Measurements from ENCODE around the gene KRR1. TPM values are rescaled to one million over a fixed set of nuclear protein-coding genes. Genes with fewer than 3 reads are reported as not detected.

KRR1 gene
- total and polyA plus RNA-seq, 2 of the 13 experiments (the other 11 are each of a cell fraction or from before 2014, with no cell fraction given) = 19.3 to 103 TPM

DNA sequence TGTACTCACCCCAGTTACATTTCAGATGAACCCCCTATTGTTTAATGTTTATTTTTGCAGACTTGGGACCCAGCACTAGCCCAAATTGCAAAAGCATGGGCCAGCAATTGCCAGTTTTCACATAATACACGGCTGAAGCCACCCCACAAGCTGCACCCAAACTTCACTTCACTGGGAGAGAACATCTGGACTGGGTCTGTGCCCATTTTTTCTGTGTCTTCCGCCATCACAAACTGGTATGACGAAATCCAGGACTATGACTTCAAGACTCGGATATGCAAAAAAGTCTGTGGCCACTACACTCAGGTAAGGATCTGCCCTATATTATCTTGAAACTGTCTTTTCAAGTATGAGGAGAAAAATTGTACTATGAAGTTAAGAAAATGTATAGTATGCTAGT lies 29.6 kb downstream of the KRR1 start:
- H3K4me3 ChIP-seq (replicated peaks in 1 of 3; ENCODE audit: insufficient read depth in 1 of 3, low read depth in 2 of 3, low read length in 3 of 3) = no peak overlapping the region; a peak in 1 of 6 replicates
- no peak for DNase-seq (ENCODE audit: low spot score)
- no peaks in the 10 kb centered on the region for H3K27me3 ChIP-seq (ENCODE audit: control insufficient read depth in 1 of 2, insufficient read depth in 2 of 2, low read length in 2 of 2)
- 76% methylated on average over 4 of the region's 4 CpGs for WGBS (ENCODE audit: low lambda C conversion rate)
- no peak for FAIRE-seq
- H3K79me2 ChIP-seq (ENCODE audit: insufficient read depth, low read length) = no peaks in the 10 kb centered on the region
- POLR2A ChIA-PET = interaction anchor here (0.7 kb wide), 1 partner anchor 23 kb away, joined by 3 read pairs; no protein-coding TSS in a partner anchor
- ATAC-seq = no peak
- H3K4me1 ChIP-seq (ENCODE audit: insufficient read depth, low read length) = peaks cover 26% of the 10 kb centered on the region
- in situ Hi-C loops (cut with HindIII; ENCODE audit: extremely low pct_ligation_motif_present, low pct_unique_long_range_greater_than_20kb) = no loop called here
- no peak overlapping the region for H2AFZ ChIP-seq (ENCODE audit: low read length)
- no peak overlapping the region for H3K27ac ChIP-seq (ENCODE audit: extremely low read length, insufficient read depth, low read length)
- CTCF ChIA-PET (ENCODE audit: low intra/inter-chr PET ratio, low total read pairs) = no interaction called here
- intact Hi-C loops (cut with micrococcal nuclease; ENCODE audit: unreplicated experiment) = loop anchor here (2.0 to 10.0 kb wide), 3 partner anchors 793 to 976 kb away; partner anchors contain the start of gene BBS10
- no peak overlapping the region for H3K9ac ChIP-seq (ENCODE audit: insufficient read depth, low read depth, low read length)
- no peaks in the 10 kb centered on the region for H3K9me3 ChIP-seq (ENCODE audit: low read length)
- no peaks in the 10 kb centered on the region for H3K36me3 ChIP-seq (replicated peaks in 1 of 2; ENCODE audit: control insufficient read depth in 1 of 2, insufficient read depth in 2 of 2, low read length in 2 of 2)
- no TSS peak for BruUV-seq (replicated peaks)
- no peak for TF ChIP-seq POLR2G (IDR thresholded peaks at IDR 0.05; ENCODE audit: low read depth, low read length)
- TF ChIP-seq TBX2 (CRISPR knock-in tag; IDR thresholded peaks at IDR 0.05; ENCODE audit: borderline replicate concordance) = no peak
- no peak for TF ChIP-seq ZNF335 (CRISPR knock-in tag; IDR thresholded peaks at IDR 0.05)
- peak; percentile 38; the same call in 1 of the 2 replicates for TF ChIP-seq CEBPB (IDR thresholded peaks at IDR 0.05; ENCODE audit: borderline replicate concordance, low read depth, low read length)
- no peak for TF ChIP-seq GFI1 (CRISPR knock-in tag; IDR thresholded peaks at IDR 0.05; ENCODE audit: borderline replicate concordance)
- no peak for TF ChIP-seq FLYWCH1 (CRISPR knock-in tag; IDR thresholded peaks at IDR 0.05)
- no peak for TF ChIP-seq ZNF780A (CRISPR knock-in tag; IDR thresholded peaks at IDR 0.05)
- TF ChIP-seq RFX3 (CRISPR knock-in tag; IDR thresholded peaks at IDR 0.05) = no peak
- H3K4me2 ChIP-seq (ENCODE audit: low read depth, low read length) = peak overlapping the region; percentile 67; the same call in 1 of the 2 replicates
- no peaks in the 10 kb centered on the region for H4K20me1 ChIP-seq (ENCODE audit: insufficient read depth, low read length)

GRCh38 chr12:75481013-75481705 lies 30.2 kb downstream of the KRR1 start:
- in situ Hi-C loops (cut with HindIII; ENCODE audit: extremely low pct_ligation_motif_present, low pct_unique_long_range_greater_than_20kb) (no loop called here), intact Hi-C loops (cut with micrococcal nuclease; ENCODE audit: unreplicated experiment) (loop anchor here (2.0 to 10.0 kb wide), 3 partner anchors 792 to 976 kb away; partner anchors contain the start of gene BBS10)
- Histone ChIP-seq H3K9me3 (ENCODE audit: low read length) (no peaks in the 10 kb centered on the region), H3K4me2 (ENCODE audit: low read depth, low read length) (peak overlapping the region; percentile 67), H3K27me3 (ENCODE audit: control insufficient read depth in 1 of 2, insufficient read depth in 2 of 2, low read length in 2 of 2) (no peaks in the 10 kb centered on the region), H4K20me1 (ENCODE audit: insufficient read depth, low read length) (no peaks in the 10 kb centered on the region), H2AFZ (ENCODE audit: low read length) (peak overlapping the region; percentile 80), H3K27ac (ENCODE audit: extremely low read length, insufficient read depth, low read length) (no peak overlapping the region), H3K9ac (ENCODE audit: insufficient read depth, low read depth, low read length) (peak overlapping the region; percentile 45; the same call in 1 of the 2 replicates), H3K79me2 (ENCODE audit: insufficient read depth, low read length) (no peaks in the 10 kb centered on the region), H3K36me3 (replicated peaks in 1 of 2; ENCODE audit: control insufficient read depth in 1 of 2, insufficient read depth in 2 of 2, low read length in 2 of 2) (no peaks in the 10 kb centered on the region), H3K4me3 (replicated peaks in 1 of 3; ENCODE audit: insufficient read depth in 1 of 3, low read depth in 2 of 3, low read length in 3 of 3) (peak overlapping the region; percentile 44 to 50 (median 47); a peak in 5 of 6 replicates), H3K4me1 (ENCODE audit: insufficient read depth, low read length) (peaks cover 26% of the 10 kb centered on the region)
- TSS peak; percentile 88 for BruUV-seq (replicated peaks)
- no peak for FAIRE-seq
- ChIA-PET CTCF (ENCODE audit: low intra/inter-chr PET ratio, low total read pairs) (no interaction called here), POLR2A (interaction anchor here (0.7 kb wide), 1 partner anchor 23 kb away, joined by 3 read pairs; no protein-coding TSS in a partner anchor)
- peak; percentile 41 for ATAC-seq
- 20% methylated on average over 5 of the region's 5 CpGs for WGBS (ENCODE audit: low lambda C conversion rate)
- TF ChIP-seq ETS1 (CRISPR knock-in tag; IDR thresholded peaks at IDR 0.05) (no peak), MEIS1 (CRISPR knock-in tag; IDR thresholded peaks at IDR 0.05; ENCODE audit: borderline replicate concordance) (0 out of 2 replicates have a peak, but pooled peaks have one; percentile 12)
- no peak for DNase-seq (ENCODE audit: low spot score)
